Measurements from ENCODE around the gene ELP4. TPM values are rescaled to one million over a fixed set of nuclear protein-coding genes. Genes with fewer than 3 reads are reported as not detected.

ELP4 gene
- total RNA-seq, 2 experiments from 2014 or later, result 20.8 to 23.8 TPM

DNA sequence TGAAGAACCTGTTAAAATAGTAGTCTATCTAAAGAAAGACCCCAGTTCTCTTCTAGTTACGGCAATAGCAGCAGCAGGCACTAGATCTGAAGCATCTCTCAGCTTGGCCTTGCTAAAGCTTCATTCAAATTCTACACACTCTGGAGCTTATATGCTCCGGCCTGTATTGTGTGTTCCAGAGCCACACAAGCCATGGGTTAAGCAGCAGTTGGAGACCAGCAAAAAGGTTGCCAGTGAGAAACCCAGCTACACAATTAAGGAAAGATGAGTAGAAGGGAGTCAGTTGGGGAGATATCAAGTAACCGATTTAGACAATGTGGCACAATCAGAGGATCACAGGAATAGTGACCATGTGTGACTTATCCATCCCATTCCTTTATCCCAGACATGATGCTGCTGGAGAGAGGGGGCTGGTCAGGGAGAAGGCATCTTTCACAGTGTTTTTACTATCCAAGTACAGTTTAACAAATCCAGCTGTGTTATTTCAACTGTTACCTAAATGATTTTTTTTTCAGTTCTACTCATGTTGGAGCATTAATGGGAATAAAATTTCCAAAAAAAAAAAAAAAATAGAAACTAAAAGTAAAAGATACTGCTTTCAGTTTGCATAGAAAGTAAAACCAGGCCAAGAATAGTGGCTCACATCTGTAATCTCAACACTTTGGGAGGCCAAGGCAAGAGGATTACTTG lies 260.6 kb downstream of the ELP4 start:
- Mint-ChIP-seq H3K4me3 (no peak overlapping the region), H3K9me3 (no peaks in the 10 kb centered on the region), H3K27ac (no peak overlapping the region), H3K4me1 (ENCODE audit: low read depth) (no peaks in the 10 kb centered on the region), H3K27me3 (ENCODE audit: low read depth) (no peaks in the 10 kb centered on the region), H3K36me3 (ENCODE audit: low read depth) (peaks cover 14% of the 10 kb centered on the region)
- intact Hi-C loops (cut with micrococcal nuclease), result no loop called here
- no peak for DNase-seq
- CTCF ChIA-PET, result interaction anchor here (1.0 kb wide), 1 partner anchor 98 kb away, joined by 5 read pairs; no protein-coding TSS in a partner anchor

DNA sequence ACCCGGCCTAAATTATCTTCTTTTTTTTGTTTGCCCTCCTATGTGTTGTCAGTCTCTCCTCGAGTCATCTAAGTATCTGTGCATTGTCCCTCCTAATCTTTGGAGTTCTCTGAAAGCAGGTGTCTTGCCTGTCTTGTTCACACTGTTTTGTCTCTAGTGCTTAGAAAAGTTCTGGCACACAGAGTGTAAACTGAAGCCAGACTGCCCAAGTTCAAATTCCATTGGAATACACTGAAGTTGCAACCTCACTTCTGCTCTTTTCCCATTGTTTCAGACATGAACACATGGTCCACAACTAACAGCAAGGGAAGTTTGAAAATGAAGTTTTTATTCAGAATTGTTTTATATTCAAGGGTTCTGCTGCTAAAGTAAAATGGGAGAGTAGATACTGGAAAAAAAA lies 262.8 kb downstream of the ELP4 start:
- intact Hi-C loops (cut with micrococcal nuclease), result no loop called here
- H3K27ac Mint-ChIP-seq, result no peak overlapping the region
- H3K4me1 Mint-ChIP-seq (ENCODE audit: low read depth), result no peaks in the 10 kb centered on the region
- no peak for DNase-seq
- CTCF ChIA-PET, result no interaction called here
- no peak overlapping the region for H3K4me3 Mint-ChIP-seq
- H3K27me3 Mint-ChIP-seq (ENCODE audit: low read depth), result no peaks in the 10 kb centered on the region
- no peaks in the 10 kb centered on the region for H3K9me3 Mint-ChIP-seq
- peaks cover 14% of the 10 kb centered on the region for H3K36me3 Mint-ChIP-seq (ENCODE audit: low read depth)

DNA sequence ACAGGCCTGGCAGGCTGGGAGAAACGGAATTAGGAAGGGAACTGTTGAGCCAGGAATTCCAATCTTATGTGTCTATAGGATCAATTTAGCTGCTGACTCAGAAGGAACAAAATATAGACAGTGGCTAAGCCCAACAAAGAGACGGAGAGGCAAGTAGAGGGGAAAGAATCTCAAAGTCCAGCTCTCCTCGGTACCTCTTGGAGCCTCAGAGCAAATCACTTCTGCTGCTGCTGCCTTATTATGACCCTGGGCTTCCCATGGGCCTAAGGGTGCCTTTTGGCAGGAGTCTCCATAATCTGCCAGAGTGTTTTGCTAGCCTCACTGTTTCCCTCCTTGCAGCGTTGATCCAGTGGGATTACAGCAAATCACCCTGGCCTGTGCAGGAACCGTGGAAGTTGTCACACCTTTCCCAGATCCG lies 269.8 kb downstream of the ELP4 start:
- Mint-ChIP-seq H3K4me1 (ENCODE audit: low read depth) (no peaks in the 10 kb centered on the region), H3K36me3 (ENCODE audit: low read depth) (peaks cover 7% of the 10 kb centered on the region), H3K9me3 (no peaks in the 10 kb centered on the region), H3K27me3 (ENCODE audit: low read depth) (no peaks in the 10 kb centered on the region), H3K4me3 (no peak overlapping the region), H3K27ac (no peak overlapping the region)
- DNase-seq, result no peak
- intact Hi-C loops (cut with micrococcal nuclease), result no loop called here
- CTCF ChIA-PET, result no interaction called here

DNA sequence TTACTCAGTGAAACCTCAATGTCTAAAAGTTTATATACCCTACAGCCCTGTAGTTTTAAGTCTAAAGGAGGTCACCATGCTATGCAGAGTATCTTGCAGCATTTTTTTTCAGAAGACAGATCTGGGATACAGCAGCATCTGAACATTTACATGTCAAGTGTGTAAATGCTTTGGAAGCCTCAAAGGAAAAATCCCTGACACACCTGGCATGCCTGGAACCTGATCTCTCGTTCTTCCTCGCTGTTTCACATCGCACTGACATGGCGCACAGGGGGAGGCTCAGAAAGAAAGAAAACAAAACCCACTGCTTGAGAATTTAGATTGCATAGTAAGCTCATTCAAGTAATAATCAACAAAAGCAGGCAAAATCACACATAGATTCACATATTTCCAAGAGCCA lies 270.5 kb downstream of the ELP4 start:
- no peak for DNase-seq
- CTCF ChIA-PET, result no interaction called here
- intact Hi-C loops (cut with micrococcal nuclease), result no loop called here
- Mint-ChIP-seq H3K36me3 (ENCODE audit: low read depth) (peaks cover 7% of the 10 kb centered on the region), H3K4me3 (no peak overlapping the region), H3K4me1 (ENCODE audit: low read depth) (no peaks in the 10 kb centered on the region), H3K27me3 (ENCODE audit: low read depth) (no peaks in the 10 kb centered on the region), H3K9me3 (no peaks in the 10 kb centered on the region), H3K27ac (no peak overlapping the region)

DNA sequence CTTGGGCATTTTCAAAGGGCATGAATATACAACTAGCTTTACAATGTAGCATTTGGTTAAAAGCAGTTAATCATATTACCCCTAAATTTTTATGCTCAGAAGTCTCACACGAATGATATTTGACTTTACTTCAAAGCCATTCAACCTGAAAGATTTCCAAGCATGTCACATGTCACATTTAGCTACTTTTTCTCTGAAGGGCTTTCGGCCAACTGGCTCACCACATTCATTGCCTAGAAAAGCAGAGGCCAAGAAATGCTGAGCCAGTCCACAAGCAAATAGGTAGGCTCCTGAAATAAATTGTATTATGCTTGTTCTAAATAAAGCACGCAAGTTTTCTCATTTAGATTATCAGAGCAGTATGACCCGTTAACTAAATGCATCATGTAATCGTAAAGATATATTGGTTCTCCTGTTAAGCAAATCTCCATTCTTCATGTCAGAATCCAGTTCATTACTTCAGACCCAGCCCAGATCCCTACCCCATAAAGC lies 271.0 kb downstream of the ELP4 start:
- no peak overlapping the region for H3K27ac Mint-ChIP-seq
- H3K4me1 Mint-ChIP-seq (ENCODE audit: low read depth), result no peaks in the 10 kb centered on the region
- H3K4me3 Mint-ChIP-seq, result no peak overlapping the region
- H3K36me3 Mint-ChIP-seq (ENCODE audit: low read depth), result peaks cover 7% of the 10 kb centered on the region
- intact Hi-C loops (cut with micrococcal nuclease), result no loop called here
- CTCF ChIA-PET, result no interaction called here
- H3K27me3 Mint-ChIP-seq (ENCODE audit: low read depth), result no peaks in the 10 kb centered on the region
- H3K9me3 Mint-ChIP-seq, result no peaks in the 10 kb centered on the region
- DNase-seq, result no peak

DNA sequence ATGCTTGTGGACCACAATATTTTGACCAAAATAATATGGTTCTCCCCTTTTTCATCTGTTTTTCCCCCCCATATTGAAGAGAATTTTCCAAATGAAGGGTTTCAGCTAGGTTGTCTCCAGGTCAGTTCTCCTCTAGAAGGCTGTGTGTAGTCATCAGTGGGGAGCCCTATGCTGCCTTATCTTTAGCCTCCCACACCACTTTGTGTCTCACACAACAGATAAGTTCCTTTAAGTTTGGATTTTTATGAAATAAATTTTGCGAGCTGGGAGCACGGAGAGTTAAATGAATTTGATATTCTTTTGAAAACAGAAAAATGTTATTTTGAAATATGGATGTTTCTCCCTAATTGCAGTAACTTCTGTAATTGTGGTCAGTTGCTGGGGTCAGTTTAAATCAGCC lies 272.7 kb downstream of the ELP4 start:
- no peaks in the 10 kb centered on the region for H3K4me1 Mint-ChIP-seq (ENCODE audit: low read depth)
- H3K36me3 Mint-ChIP-seq (ENCODE audit: low read depth), result peaks cover 8% of the 10 kb centered on the region
- H3K27me3 Mint-ChIP-seq (ENCODE audit: low read depth), result no peaks in the 10 kb centered on the region
- no peak overlapping the region for H3K27ac Mint-ChIP-seq
- no peaks in the 10 kb centered on the region for H3K9me3 Mint-ChIP-seq
- CTCF ChIA-PET, result interaction anchor here (0.6 kb wide), 2 partner anchors 8 to 115 kb away, joined by 3 read pairs; no protein-coding TSS in a partner anchor
- no peak for DNase-seq
- H3K4me3 Mint-ChIP-seq, result no peak overlapping the region
- intact Hi-C loops (cut with micrococcal nuclease), result no loop called here

DNA sequence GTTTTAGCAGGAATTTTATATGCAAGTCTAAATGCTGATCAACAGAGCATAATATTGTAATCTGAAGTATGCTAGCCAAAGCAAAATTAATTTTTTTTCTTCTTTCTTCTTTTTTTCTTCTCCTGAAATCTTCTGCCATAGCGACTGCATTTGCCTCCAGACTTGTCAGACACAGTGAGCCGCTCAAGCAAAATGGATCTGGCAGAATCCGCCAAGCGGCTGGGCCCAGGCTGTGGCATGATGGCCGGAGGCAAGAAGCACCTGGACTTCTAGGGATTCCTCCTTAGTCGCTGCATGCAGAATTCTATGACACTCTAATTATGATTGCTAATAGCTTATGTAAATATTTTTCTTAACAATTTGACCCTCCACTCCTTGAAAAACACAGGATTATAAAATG lies 273.7 kb downstream of the ELP4 start:
- no peaks in the 10 kb centered on the region for H3K27me3 Mint-ChIP-seq (ENCODE audit: low read depth)
- H3K27ac Mint-ChIP-seq, result no peak overlapping the region
- H3K36me3 Mint-ChIP-seq (ENCODE audit: low read depth), result peaks cover 6% of the 10 kb centered on the region
- intact Hi-C loops (cut with micrococcal nuclease), result no loop called here
- no peaks in the 10 kb centered on the region for H3K9me3 Mint-ChIP-seq
- H3K4me1 Mint-ChIP-seq (ENCODE audit: low read depth), result no peaks in the 10 kb centered on the region
- no peak for DNase-seq
- CTCF ChIA-PET, result no interaction called here
- no peak overlapping the region for H3K4me3 Mint-ChIP-seq

DNA sequence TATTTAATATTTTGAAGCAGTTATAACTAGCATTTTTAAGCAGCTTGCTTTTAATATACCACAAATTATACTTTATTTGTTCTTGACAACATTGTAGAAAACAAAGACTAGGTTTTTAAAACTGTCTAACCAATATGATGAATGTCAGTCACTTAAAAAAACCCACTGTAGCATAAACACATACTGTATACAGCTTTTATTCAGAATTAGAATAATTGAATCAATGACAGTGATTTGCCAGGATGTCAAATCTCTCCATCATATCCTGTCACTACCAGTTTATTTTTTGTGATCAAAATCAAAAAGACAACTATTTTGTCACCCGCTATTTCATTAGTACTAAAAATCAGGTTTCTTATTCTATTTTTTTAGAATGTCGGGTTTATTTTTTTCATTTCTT lies 275.0 kb downstream of the ELP4 start:
- intact Hi-C loops (cut with micrococcal nuclease), result no loop called here
- H3K27ac Mint-ChIP-seq, result no peak overlapping the region
- DNase-seq, result no peak
- no peaks in the 10 kb centered on the region for H3K4me1 Mint-ChIP-seq (ENCODE audit: low read depth)
- H3K4me3 Mint-ChIP-seq, result no peak overlapping the region
- peaks cover 6% of the 10 kb centered on the region for H3K36me3 Mint-ChIP-seq (ENCODE audit: low read depth)
- H3K9me3 Mint-ChIP-seq, result no peaks in the 10 kb centered on the region
- CTCF ChIA-PET, result no interaction called here
- H3K27me3 Mint-ChIP-seq (ENCODE audit: low read depth), result no peaks in the 10 kb centered on the region

DNA sequence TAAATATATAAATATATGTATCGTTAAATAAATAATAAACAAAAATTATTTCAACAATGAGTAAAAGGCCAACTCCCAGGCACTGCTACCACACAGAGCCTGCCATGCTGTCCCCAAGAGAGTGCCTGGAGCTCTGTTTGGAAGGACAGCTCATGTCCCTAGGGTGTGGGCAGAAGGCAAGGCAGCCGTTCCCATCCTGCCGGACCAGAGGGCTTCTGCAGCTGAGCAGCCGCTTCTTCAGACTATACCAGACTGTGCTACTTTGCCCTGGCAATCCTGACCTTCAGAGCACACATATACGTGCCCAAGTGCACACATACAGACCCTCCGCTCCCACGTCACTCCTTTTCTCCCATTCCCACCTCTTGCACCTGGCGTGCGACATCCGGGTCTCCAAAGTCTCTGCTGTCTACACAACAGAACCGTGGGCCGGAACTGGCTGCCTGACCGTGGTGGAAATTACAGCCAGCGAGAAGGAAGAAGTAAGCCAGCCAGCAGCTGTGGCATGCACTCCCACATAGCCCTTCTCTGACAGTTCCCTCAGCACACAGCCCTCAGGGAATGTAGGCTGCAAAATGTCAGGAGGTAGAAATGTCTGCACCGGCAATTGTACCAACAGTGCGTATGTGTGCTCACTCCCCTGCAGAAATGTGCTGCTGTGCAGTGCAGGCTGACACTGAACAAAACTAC lies 277.6 kb downstream of the ELP4 start:
- intact Hi-C loops (cut with micrococcal nuclease), result no loop called here
- CTCF ChIA-PET, result no interaction called here
- Mint-ChIP-seq H3K36me3 (ENCODE audit: low read depth) (peaks cover 4% of the 10 kb centered on the region), H3K27me3 (ENCODE audit: low read depth) (peaks cover 6% of the 10 kb centered on the region), H3K27ac (no peak overlapping the region), H3K9me3 (no peaks in the 10 kb centered on the region), H3K4me1 (ENCODE audit: low read depth) (no peaks in the 10 kb centered on the region), H3K4me3 (no peak overlapping the region)
- no peak for DNase-seq

DNA sequence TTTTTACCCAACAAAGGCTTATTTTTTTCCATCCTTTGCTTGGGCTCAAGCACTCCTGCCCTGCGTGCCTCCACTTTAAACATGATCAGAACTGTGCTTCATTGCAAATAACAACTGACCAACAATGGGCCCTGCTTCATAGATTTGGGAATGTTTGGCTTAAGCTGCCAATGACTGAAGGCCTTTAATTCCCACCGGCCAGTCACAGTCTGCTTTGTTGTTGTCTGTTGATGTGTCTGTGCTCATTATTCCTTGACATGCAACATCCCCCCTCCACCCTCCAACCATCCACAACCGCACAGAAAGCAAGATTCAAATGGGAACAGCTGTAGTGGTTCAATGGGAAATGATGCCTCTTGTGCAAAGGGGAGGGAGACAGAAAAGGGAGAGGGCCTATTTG lies 278.5 kb downstream of the ELP4 start:
- intact Hi-C loops (cut with micrococcal nuclease), result no loop called here
- no peak overlapping the region for H3K27ac Mint-ChIP-seq
- H3K4me3 Mint-ChIP-seq, result no peak overlapping the region
- H3K9me3 Mint-ChIP-seq, result no peaks in the 10 kb centered on the region
- H3K27me3 Mint-ChIP-seq (ENCODE audit: low read depth), result peaks cover 6% of the 10 kb centered on the region
- peaks cover 2% of the 10 kb centered on the region for H3K36me3 Mint-ChIP-seq (ENCODE audit: low read depth)
- no peak for DNase-seq
- no peaks in the 10 kb centered on the region for H3K4me1 Mint-ChIP-seq (ENCODE audit: low read depth)
- CTCF ChIA-PET, result no interaction called here

DNA sequence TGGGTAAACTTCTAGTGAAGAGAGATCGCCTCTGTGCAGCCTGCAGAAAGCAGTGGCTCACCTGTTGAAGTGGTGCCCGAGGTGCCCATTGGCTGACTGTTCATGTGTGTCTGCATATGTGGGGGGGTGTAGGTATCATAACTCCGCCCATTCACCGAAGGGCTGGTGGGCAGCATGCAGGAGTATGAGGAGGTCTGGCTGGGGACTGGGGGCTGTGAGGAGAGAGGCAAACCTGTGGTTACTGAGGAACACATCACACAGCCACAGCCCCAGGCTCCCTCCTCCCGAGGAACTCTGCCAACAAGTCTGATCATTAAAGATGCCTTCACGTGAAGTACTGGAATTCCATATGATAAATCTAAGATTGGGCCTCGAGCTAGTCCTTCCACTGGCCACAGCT lies 281.1 kb downstream of the ELP4 start:
- DNase-seq, result no peak
- intact Hi-C loops (cut with micrococcal nuclease), result loop anchor here (5.0 kb wide), 1 partner anchor 37 kb away; no protein-coding TSS in a partner anchor

DNA sequence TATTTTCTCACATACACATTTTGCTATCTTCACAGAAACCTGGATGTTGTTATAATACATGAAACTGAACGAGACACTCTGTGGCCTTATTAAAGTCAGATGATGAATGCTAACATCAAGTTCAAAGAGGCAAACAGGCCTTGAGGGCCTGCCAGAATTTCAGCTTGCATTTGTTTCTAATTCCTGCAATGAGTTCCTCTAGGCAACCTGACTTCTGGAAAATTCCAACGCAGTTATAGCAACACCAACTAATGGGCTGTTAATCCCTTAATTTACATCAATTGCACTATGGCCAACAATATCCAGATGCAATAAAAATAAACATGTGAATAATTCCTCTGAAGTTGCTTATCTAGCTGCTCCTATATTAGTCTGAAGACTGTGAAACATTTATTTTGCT lies 282.5 kb downstream of the ELP4 start:
- Mint-ChIP-seq H3K27me3 (ENCODE audit: low read depth) (peaks cover 22% of the 10 kb centered on the region), H3K4me3 (no peak overlapping the region), H3K36me3 (ENCODE audit: low read depth) (peaks cover 1% of the 10 kb centered on the region), H3K9me3 (no peaks in the 10 kb centered on the region), H3K4me1 (ENCODE audit: low read depth) (peaks cover 3% of the 10 kb centered on the region), H3K27ac (no peak overlapping the region)
- intact Hi-C loops (cut with micrococcal nuclease), result loop anchor here (5.0 kb wide), 1 partner anchor 35 kb away; no protein-coding TSS in a partner anchor
- DNase-seq, result no peak
- CTCF ChIA-PET, result no interaction called here

More for the DNA sequence above, 281.1 kb downstream of the ELP4 start:
- CTCF ChIA-PET, result interaction anchor here (0.7 kb wide), 1 partner anchor 149 kb away, joined by 3 read pairs; no protein-coding TSS in a partner anchor
- Mint-ChIP-seq H3K27me3 (ENCODE audit: low read depth) (peaks cover 9% of the 10 kb centered on the region), H3K36me3 (ENCODE audit: low read depth) (peaks cover 1% of the 10 kb centered on the region), H3K4me3 (no peak overlapping the region), H3K9me3 (no peaks in the 10 kb centered on the region), H3K4me1 (ENCODE audit: low read depth) (no peaks in the 10 kb centered on the region), H3K27ac (no peak overlapping the region)

DNA sequence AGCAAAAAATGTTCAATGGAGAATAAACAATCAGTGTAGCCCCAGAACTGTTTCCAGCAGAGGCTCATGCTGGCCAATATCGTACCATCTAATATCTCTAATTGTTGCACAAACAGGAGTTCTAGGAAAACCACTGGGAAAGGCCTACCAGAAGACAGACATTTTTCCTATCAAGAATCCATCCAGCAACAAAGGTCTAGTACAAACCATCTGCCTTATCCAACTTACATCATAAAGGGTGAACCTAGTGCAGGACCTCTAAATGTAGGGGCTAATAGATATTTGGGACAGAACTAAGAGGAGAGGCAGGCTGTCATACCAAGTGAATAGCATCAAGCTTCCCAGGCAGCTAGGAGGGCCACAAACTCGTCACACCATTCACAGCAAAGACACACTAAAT lies 282.9 kb downstream of the ELP4 start:
- intact Hi-C loops (cut with micrococcal nuclease), result loop anchor here (5.0 kb wide), 1 partner anchor 35 kb away; no protein-coding TSS in a partner anchor
- Mint-ChIP-seq H3K4me3 (no peak overlapping the region), H3K36me3 (ENCODE audit: low read depth) (no peaks in the 10 kb centered on the region), H3K4me1 (ENCODE audit: low read depth) (peaks cover 6% of the 10 kb centered on the region), H3K27ac (no peak overlapping the region), H3K27me3 (ENCODE audit: low read depth) (peaks cover 24% of the 10 kb centered on the region), H3K9me3 (no peaks in the 10 kb centered on the region)
- CTCF ChIA-PET, result no interaction called here
- DNase-seq, result no peak

All from activated naive CD4-positive, alpha-beta T cell treated with anti-CD3 and anti-CD28 coated beads for 36 hours (primary cell).